Suprapubic skin (tissue), 4 donors: ENCODE results near the gene STXBP4. TPM values are rescaled to one million over a fixed set of nuclear protein-coding genes. Genes with fewer than 3 reads are reported as not detected.

Experiments
- DNase-seq, 2 donors: peaks; one replicate each; pipeline ENCODE4 v3.0.0-alpha.2; 2019; ENCODE audit warnings: low spot score in 2 of 2
- H3K27ac ChIP-seq: fragments of 200-600 bp; sonication (generic); one replicate; pipeline ENCODE4 v1.5.1; 2019
- H3K27me3 ChIP-seq: fragments of 200-600 bp; sonication (generic); one replicate; pipeline ENCODE4 v1.5.1; 2019
- H3K36me3 ChIP-seq: fragments of 200-600 bp; sonication (generic); one replicate; pipeline ENCODE4 v1.5.1; 2019
- H3K4me1 ChIP-seq: fragments of 200-600 bp; sonication (generic); one replicate; pipeline ENCODE4 v1.5.1; 2019
- H3K4me3 ChIP-seq: fragments of 200-600 bp; sonication (generic); one replicate; pipeline ENCODE4 v1.5.1; 2019; ENCODE audit warnings: mild to moderate bottlenecking
- H3K9me3 ChIP-seq: fragments of 200-600 bp; sonication (generic); one replicate; pipeline ENCODE4 v1.5.1; 2019
- EP300 ChIP-seq: sonication (generic); formaldehyde crosslinking; IDR thresholded peaks from one replicate; pipeline ENCODE4 v1.6.1; 2017; ENCODE audit warnings: antibody characterized with exemption
- POLR2A ChIP-seq, 2 donors: fragments of 450-650 bp; IDR thresholded peaks; one replicate each; pipeline ENCODE4 v1.6.1; 2017; ENCODE audit warnings: antibody characterized with exemption in 2 of 2, mild to moderate bottlenecking in 2 of 2, moderate library complexity in 2 of 2
- POLR2AphosphoS5 ChIP-seq, 3 donors: sonication (generic); formaldehyde crosslinking; IDR thresholded peaks; one replicate each; pipeline ENCODE4 v1.6.1; 2017; ENCODE audit warnings: antibody characterized with exemption in 3 of 3
- WGBS: methylation state at CpG from one replicate; pipeline ENCODE4 v1.1.5; 2018; 5-methylcytosine and 5-hydroxymethylcytosine counted together
- total RNA-seq, 4 donors: library from RNA; depleted of rRNA; stranded (reverse); fragments of >200 nt; gene quantifications; one replicate each; pipeline ENCODE4 v1.1.0, GENCODE V29; 2016
- TF ChIP-seq, protein P1 (sequence below), 2 donors: fragments of 200-600 bp in 1 of 2; fragments of 450-650 bp in 1 of 2; sonication (generic) in 1 of 2; IDR thresholded peaks; one replicate each; pipeline ENCODE4 v1.5.1; 2016 to 2019; ENCODE audit warnings: antibody characterized with exemption in 2 of 2, mild to moderate bottlenecking in 1 of 2, moderate library complexity in 1 of 2

The STXBP4 gene
- total RNA-seq, 4 donors from 2014 or later: 1.6 to 29.4 (median 7.4) TPM

DNA sequence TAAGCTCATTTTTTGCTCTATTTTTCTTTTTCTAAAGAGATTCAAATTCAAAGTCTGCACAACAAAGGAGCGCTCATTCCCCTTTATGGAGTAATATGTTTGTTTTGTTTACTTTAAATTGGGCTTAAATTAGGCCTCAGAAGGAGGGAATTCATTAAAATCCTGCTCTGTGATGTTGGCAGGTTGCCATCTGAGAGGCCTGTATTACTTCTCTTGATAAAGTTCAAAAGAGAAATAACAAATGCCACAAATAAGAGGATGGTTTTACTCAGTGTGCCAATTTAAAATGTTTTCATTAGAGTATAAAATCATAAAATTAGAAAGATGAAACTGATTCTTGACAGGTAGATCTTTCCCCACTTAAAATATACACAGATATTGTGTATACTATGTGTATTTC, 241.7 kb downstream of the STXBP4 start:
- H3K4me3 ChIP-seq: no peak overlapping the region
- no peaks in the 10 kb centered on the region for H3K36me3 ChIP-seq
- 88% methylated on average over 1 of the region's 1 CpG for WGBS
- no peaks in the 10 kb centered on the region for H3K27me3 ChIP-seq
- no peaks in the 10 kb centered on the region for H3K4me1 ChIP-seq
- no peak for DNase-seq
- no peak overlapping the region for H3K27ac ChIP-seq
- H3K9me3 ChIP-seq: no peaks in the 10 kb centered on the region
- TF ChIP-seq POLR2AphosphoS5 (IDR thresholded peaks at IDR 0.05) (no peak), POLR2A (IDR thresholded peaks at IDR 0.05) (no peak), EP300 (no peak)
- TF ChIP-seq, protein P1, sequence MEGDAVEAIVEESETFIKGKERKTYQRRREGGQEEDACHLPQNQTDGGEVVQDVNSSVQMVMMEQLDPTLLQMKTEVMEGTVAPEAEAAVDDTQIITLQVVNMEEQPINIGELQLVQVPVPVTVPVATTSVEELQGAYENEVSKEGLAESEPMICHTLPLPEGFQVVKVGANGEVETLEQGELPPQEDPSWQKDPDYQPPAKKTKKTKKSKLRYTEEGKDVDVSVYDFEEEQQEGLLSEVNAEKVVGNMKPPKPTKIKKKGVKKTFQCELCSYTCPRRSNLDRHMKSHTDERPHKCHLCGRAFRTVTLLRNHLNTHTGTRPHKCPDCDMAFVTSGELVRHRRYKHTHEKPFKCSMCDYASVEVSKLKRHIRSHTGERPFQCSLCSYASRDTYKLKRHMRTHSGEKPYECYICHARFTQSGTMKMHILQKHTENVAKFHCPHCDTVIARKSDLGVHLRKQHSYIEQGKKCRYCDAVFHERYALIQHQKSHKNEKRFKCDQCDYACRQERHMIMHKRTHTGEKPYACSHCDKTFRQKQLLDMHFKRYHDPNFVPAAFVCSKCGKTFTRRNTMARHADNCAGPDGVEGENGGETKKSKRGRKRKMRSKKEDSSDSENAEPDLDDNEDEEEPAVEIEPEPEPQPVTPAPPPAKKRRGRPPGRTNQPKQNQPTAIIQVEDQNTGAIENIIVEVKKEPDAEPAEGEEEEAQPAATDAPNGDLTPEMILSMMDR (IDR thresholded peaks at IDR 0.05): no peak

DNA sequence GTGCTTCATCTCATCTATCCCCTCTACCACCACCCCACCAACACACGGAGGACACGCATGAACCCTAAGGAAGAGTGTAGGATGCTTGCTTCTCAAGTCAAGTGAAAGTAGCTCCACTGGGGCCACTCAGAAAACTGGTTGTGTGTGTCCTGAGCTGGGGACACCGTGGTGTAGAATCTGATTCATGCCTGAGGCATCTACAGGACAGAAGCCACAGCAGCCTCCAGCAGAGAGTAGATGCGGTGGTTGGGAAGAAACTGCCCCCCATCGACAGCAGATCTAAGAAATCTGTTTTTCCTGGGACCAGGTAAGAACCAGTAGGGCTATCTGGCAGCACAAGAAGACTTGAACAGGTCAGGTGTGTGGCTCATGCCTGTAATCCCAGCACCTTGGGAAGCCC, 244.3 kb downstream of the STXBP4 start:
- Histone ChIP-seq H3K27me3 (no peaks in the 10 kb centered on the region), H3K36me3 (no peaks in the 10 kb centered on the region), H3K4me3 (no peak overlapping the region), H3K4me1 (no peaks in the 10 kb centered on the region), H3K27ac (no peak overlapping the region), H3K9me3 (no peaks in the 10 kb centered on the region)
- no peak for TF ChIP-seq EP300
- TF ChIP-seq POLR2A (IDR thresholded peaks at IDR 0.05): no peak
- TF ChIP-seq POLR2AphosphoS5 (IDR thresholded peaks at IDR 0.05): no peak
- TF ChIP-seq, protein P1 (IDR thresholded peaks at IDR 0.05): no peak
- DNase-seq: no peak
- 83% methylated on average over 4 of the region's 5 CpGs for WGBS

DNA sequence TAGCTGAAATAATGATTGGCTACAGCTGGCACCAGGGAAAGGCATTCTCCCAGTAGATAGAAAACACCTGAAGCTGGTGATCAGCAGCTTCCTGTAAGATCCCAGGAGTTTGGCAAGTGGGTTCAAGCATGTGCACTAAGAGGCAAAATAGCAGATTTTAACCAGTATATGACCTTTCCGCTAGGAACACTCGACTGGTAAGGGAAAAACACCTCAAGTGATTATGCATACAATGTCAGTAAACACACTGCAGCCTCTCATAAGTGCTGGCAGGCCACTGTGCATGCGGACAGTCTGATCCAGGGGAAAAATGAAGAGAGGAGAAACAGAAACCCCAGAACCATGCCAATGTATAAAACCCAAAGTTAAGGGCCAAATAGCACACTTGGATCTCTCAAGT, 247.1 kb downstream of the STXBP4 start:
- H3K27me3 ChIP-seq: no peaks in the 10 kb centered on the region
- TF ChIP-seq, protein P1 (IDR thresholded peaks at IDR 0.05): no peak
- no peak for TF ChIP-seq POLR2AphosphoS5 (IDR thresholded peaks at IDR 0.05)
- no peak overlapping the region for H3K4me3 ChIP-seq
- no peaks in the 10 kb centered on the region for H3K9me3 ChIP-seq
- 95% methylated on average over 3 of the region's 3 CpGs for WGBS
- DNase-seq: no peak
- H3K36me3 ChIP-seq: no peaks in the 10 kb centered on the region
- no peaks in the 10 kb centered on the region for H3K4me1 ChIP-seq
- H3K27ac ChIP-seq: no peak overlapping the region

DNA sequence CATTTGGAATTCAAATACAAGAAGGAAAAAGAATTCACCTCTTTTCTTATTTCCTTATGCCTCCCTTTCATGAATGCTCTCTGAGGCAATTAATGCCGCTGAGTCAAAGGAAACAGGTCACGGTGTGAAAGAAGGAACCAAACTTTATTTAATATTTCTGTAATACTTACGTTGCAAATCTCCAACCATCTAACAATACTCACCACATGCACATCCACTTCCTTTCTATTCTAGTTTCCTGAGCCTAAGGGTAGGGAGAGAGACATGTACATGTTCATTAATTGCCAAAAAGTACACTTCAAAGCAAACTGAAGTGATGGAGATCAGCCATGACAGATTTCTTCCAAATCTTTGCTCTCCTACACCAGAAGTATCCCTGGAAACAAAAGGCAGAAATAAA, 248.3 kb downstream of the STXBP4 start:
- Histone ChIP-seq H3K27ac (no peak overlapping the region), H3K4me3 (no peak overlapping the region), H3K27me3 (no peaks in the 10 kb centered on the region), H3K9me3 (no peaks in the 10 kb centered on the region), H3K4me1 (no peaks in the 10 kb centered on the region), H3K36me3 (no peaks in the 10 kb centered on the region)
- no peak for DNase-seq
- TF ChIP-seq EP300 (no peak), POLR2A (IDR thresholded peaks at IDR 0.05) (no peak), POLR2AphosphoS5 (IDR thresholded peaks at IDR 0.05) (no peak)
- TF ChIP-seq, protein P1 (IDR thresholded peaks at IDR 0.05): no peak
- WGBS: 59% methylated on average over 3 of the region's 3 CpGs

DNA sequence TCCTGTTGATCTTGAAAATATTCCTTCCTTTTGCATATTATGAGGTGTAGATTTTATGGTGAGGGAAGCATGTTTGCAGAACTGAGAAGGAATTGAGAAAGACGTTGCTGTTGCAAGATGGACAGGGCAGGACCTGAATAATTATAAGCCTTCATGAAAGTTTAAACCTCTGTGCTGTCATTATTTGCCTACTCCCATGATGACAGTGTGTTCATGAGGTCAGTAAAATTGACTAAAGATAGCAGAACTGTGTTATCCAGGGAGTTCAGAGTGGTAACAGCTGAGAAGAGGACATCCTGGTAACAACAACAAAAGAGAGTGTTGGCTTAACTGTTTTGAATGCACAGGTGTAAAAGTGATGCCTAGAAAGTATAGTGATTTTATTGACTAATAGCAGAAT, 250.9 kb downstream of the STXBP4 start:
- Histone ChIP-seq H3K9me3 (no peaks in the 10 kb centered on the region), H3K4me3 (no peak overlapping the region), H3K36me3 (no peaks in the 10 kb centered on the region), H3K27ac (no peak overlapping the region), H3K4me1 (no peaks in the 10 kb centered on the region), H3K27me3 (no peaks in the 10 kb centered on the region)
- no peak for TF ChIP-seq POLR2AphosphoS5 (IDR thresholded peaks at IDR 0.05)
- TF ChIP-seq EP300: no peak
- no peak for TF ChIP-seq POLR2A (IDR thresholded peaks at IDR 0.05)
- TF ChIP-seq, protein P1 (IDR thresholded peaks at IDR 0.05): no peak
- 67% methylated on average over 1 of the region's 1 CpG for WGBS
- no peak for DNase-seq
